Retinal pigment epithelial cell (primary cell): ENCODE measurements around the gene MUSTN1.

Source experiments
- DNase-seq: peaks from one replicate; pipeline ENCODE4 v3.0.0-alpha.2; 2010; ENCODE audit warnings: low read depth
- H3K4me3 ChIP-seq: 2 replicates; pipeline ENCODE4 v1.5.1; 2011; ENCODE audit warnings: mild to moderate bottlenecking, low read length, control low read depth, moderate library complexity
- TF ChIP-seq, protein P1 (sequence below): conservative IDR thresholded peaks from 2 replicates; pipeline ENCODE4 v1.5.1; 2011; ENCODE audit warnings: low read depth, low read length, control low read depth, inconsistent platforms

Gene MUSTN1

GRCh38 chr3:52788890-52789745 lies 45.7 kb downstream of the MUSTN1 start:
- no peak overlapping the region for H3K4me3 ChIP-seq
- no peak for DNase-seq
- TF ChIP-seq, protein P1, sequence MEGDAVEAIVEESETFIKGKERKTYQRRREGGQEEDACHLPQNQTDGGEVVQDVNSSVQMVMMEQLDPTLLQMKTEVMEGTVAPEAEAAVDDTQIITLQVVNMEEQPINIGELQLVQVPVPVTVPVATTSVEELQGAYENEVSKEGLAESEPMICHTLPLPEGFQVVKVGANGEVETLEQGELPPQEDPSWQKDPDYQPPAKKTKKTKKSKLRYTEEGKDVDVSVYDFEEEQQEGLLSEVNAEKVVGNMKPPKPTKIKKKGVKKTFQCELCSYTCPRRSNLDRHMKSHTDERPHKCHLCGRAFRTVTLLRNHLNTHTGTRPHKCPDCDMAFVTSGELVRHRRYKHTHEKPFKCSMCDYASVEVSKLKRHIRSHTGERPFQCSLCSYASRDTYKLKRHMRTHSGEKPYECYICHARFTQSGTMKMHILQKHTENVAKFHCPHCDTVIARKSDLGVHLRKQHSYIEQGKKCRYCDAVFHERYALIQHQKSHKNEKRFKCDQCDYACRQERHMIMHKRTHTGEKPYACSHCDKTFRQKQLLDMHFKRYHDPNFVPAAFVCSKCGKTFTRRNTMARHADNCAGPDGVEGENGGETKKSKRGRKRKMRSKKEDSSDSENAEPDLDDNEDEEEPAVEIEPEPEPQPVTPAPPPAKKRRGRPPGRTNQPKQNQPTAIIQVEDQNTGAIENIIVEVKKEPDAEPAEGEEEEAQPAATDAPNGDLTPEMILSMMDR, result no peak

DNA sequence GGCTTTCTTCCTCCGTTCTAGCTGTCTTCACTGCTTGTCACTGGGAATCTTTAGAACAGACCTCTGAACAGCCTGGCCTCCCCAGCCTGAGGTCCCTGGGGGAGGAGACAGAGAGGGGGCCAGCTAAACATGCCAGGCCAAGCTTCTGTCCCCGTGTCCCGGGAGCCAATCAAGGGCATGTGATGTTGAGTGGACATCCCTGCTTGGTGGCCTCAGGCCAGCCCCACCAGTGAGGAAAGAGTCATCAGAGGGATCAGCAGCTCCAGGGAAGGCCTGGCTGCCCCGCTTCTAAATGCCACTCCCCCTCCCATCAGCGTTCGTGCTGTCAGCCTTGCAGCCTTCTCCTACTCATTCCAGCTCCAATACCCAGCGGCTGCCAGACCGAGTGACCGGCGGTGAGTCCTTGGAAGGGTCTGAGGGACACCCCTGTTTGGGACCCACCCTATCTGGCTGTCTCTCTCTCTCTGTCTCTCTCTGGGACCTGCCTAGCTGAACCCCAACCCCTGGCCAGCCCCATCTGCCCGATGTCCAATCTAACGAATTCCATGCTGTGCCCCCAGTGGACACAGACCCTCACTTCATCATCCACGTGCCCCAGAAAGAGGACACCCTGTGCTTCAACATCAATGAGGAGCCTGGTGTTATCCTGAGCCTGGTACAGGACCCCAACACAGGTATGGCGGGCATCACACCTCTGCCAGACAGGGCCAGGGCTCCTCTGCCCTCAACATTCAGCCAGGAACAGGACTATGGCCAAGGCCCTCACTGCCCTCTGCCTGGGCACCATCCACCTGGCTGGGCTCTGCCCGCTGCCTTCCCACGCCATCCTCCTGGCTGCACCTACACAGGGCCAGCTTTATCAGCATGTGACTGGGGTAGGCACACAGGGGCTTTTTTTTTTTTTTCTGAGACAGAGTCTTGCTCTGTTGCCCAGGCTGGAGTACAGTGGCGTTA lies 46.9 kb downstream of the MUSTN1 start:
- DNase-seq, result no peak
- no peak overlapping the region for H3K4me3 ChIP-seq
- TF ChIP-seq, protein P1, result no peak

- DNase-seq, result no peak
- H3K4me3 ChIP-seq, result no peak overlapping the region
- TF ChIP-seq, protein P1, result no peak
These were observed 47.6 kb downstream of the MUSTN1 start for GRCh38 chr3:52787246-52787645.

DNA sequence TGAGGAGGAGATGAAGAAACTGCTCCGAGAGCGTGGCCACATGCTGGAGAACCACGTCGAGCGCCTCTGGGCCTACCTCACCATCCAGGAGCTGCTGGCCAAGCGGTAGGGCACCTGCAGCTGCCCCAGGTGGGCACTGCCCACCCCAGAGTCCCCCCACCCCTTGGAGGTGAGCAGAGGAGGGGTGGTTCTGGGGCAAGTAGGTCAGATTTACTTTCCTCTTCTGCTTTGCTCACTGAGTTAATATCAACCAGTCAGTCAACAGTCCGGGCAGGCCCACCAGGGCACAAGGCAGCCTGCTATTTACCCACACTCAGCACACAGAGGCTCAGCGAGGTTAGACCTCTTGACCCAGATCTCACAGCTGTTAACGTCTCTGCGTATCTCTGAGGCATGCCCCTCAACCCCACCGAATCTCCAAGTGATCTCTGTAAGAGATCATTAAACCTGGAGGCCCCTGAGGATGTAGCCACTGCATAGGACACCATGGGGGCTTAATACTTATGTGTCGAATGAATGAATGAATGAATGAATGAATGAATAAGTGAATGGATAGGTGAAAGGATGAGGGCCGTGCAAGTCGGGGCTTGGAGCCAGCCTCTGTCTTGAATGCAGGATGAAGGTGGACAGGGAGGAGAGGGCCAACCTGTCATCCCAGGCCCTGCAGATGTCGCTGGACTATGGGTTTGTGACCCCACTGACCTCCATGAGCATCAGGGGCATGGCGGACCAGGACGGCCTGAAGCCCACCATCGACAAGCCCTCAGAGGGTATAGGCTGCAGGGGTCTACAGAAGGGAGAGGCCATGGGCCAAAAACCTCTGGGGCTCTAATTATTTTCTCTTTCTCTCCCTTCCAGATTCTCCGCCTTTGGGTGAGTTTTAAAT lies 48.2 kb downstream of the MUSTN1 start:
- TF ChIP-seq, protein P1, result no peak
- DNase-seq, result no peak
- no peak overlapping the region for H3K4me3 ChIP-seq

GRCh38 chr3:52784931-52785590 lies 49.8 kb downstream of the MUSTN1 start:
- no peak overlapping the region for H3K4me3 ChIP-seq
- no peak for DNase-seq
- TF ChIP-seq, protein P1, result no peak

DNA sequence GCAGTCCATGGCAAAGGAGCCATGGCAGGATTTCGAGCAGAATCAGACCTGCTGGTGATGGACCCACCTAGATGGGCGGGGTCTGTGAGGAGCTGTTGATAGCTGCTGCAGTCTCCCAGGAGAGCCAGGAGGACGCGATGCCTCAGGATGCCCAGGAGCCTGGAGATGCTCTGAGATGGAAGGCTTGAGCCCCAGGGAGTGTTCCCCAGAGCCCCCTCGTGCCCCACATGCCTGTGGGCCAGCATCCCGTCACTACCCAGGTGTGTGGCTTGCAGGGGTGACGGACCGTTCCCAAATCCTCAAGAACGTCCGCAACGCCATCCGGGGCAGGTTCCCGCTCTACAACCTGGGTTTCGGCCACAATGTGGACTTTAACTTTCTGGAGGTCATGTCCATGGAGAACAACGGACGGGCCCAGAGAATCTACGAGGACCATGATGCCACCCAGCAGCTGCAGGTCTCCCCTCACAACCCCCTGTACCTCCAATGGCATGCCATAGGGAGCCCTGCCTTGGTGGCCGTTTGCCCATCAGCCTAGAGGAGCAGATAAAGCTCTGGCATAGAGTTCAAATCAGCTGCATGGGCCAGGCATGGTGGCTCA lies 50.7 kb downstream of the MUSTN1 start:
- TF ChIP-seq, protein P1, result no peak
- no peak overlapping the region for H3K4me3 ChIP-seq
- DNase-seq, result no peak
